K562 treated with DMSO at 1 percent for 48 hours (cell line): ENCODE data around the gene FGFR3. TPM values are rescaled to one million over a fixed set of nuclear protein-coding genes. Genes with fewer than 3 reads are reported as not detected.

Experiments used
- total RNA-seq: library from RNA; unstranded; fragments of 300-600 nt; gene quantifications from 2 replicates; pipeline ENCODE4 v1.2.3, GENCODE V29; 2022; ENCODE audit warnings: low replicate concordance; ENCODE audit errors: extremely low read depth

Gene FGFR3
- total RNA-seq = not detected in 2 replicates

DNA sequence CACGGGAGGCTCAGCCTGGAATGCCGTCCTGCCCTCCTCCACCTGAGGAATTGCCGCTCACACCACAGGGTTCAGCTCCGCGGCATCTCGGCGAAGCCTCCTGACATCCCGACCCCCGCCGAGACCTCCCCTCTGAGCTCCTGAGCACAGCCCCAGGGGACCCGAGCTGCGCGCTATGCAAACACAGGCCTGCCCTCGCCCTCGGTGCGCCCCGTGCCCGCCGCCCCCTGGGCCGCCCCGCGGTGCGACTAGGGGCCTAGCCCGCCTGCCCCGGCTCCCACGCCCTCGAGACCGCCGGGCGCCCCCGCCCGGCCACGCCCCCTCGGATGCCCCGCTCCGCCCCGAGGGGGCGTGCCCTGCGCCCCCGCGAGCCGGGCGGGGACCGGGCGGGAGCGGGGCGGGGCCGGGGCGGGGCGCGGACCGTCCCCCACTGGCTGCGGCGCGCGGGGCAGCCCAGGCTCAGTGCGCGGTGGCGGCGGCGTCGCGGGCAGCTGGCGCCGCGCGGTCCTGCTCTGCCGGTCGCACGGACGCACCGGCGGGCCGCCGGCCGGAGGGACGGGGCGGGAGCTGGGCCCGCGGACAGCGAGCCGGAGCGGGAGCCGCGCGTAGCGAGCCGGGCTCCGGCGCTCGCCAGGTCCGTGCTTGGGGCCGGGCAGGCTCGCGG lies at the start of gene FGFR3:
Gene FGFR3, plus strand, starts transcription at position 462 of the 664 bp plus-strand sequence. CDS start 642 bp downstream, outside the sequence.

DNA sequence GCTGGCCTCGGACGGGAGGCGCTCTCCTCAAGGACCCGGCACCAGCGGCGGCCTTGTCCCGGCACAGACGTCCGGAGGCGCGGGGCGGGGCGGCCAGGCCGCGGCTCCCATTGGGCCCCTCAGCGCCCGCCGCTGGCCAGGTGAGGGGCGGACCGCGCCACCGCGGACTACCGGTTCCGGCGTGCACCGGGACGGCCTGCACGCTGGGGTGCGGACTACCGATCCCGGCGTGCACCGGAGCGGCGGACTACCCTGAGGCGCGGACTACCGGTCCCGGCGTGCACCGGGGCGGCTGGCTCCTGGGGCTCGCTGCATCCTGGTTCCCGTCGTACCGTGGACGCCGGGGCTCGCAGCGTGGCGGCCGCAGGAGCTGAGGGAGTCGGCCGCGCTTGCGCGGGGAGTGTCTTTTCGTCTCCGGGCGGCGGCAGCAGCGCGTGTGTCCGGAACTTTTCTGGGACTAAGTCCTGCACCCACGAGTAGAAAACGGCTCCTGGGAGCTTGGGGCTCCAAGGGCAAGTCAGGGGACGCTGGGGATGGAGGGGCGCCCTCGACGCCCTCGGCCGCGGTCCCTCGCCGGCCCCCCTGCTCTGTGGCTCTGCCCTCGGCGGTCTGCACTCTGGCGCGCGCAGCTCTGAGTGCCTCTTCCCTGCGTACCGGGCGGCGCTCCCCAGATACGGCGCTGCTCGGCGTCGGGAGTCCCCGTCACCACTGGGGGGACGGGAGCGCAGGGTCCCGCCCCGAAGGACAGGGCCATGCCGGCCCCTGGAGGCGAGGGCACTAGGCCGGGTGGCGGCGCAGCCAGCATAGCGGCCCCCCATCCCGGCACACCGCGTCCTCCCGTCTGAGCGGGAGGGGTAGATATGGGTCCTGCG lies 63.2 kb downstream of the FGFR3 start, which contains the start of gene LETM1:
Gene LETM1, minus strand, starts transcription at position 86 of the 872 bp plus-strand sequence. CDS start 206 bp downstream, outside the sequence.

Other genes with a start within 250 kb of the FGFR3 start
- not detected in 2 replicates for gene FAM53A, start 109.0 kb upstream of the FGFR3 start, total RNA-seq
- not detected in 2 replicates for gene SLBP, start 81.0 kb upstream of the FGFR3 start, total RNA-seq
- 182 TPM in 1 of 2 replicates, not detected in the other for gene TMEM129, start 72.0 kb upstream of the FGFR3 start, total RNA-seq
- not detected in 2 replicates for gene TACC3, start 71.8 kb upstream of the FGFR3 start, total RNA-seq
- not detected in 2 replicates for gene LETM1, start 62.9 kb downstream of the FGFR3 start, total RNA-seq
- not detected in 2 replicates for gene NSD2, start 78.1 kb downstream of the FGFR3 start, total RNA-seq
- not detected in 2 replicates for gene NELFA, start 215.7 kb downstream of the FGFR3 start, total RNA-seq